Type B pancreatic cell (in vitro differentiated cells): Measurements from ENCODE around the gene PNPLA7. TPM values are rescaled to one million over a fixed set of nuclear protein-coding genes. Genes with fewer than 3 reads are reported as not detected.

ENCODE experiments used
- DNase-seq: peaks from one replicate; pipeline ENCODE4 v3.0.0; 2021; ENCODE audit warnings: mixed read lengths; ENCODE audit not compliant: unreplicated experiment; ENCODE audit errors: extremely low spot score
- H3K27ac Mint-ChIP-seq: 2 replicates; pipeline ENCODE4 v1.8.0; 2021; ENCODE audit warnings: mild to moderate bottlenecking, mixed read lengths
- H3K27me3 Mint-ChIP-seq: 2 replicates; pipeline ENCODE4 v1.8.0; 2021; ENCODE audit warnings: mixed read lengths
- H3K36me3 Mint-ChIP-seq: 2 replicates; pipeline ENCODE4 v1.8.0; 2021; ENCODE audit warnings: mixed read lengths
- H3K4me1 Mint-ChIP-seq: one replicate; pipeline ENCODE4 v1.8.0; 2021; ENCODE audit warnings: mixed read lengths; ENCODE audit not compliant: unreplicated experiment
- H3K4me3 Mint-ChIP-seq: 2 replicates; pipeline ENCODE4 v1.8.0; 2021; ENCODE audit warnings: mild to moderate bottlenecking, mixed read lengths
- H3K9me3 Mint-ChIP-seq: 2 replicates; pipeline ENCODE4 v1.8.0; 2021; ENCODE audit warnings: mixed read lengths
- total RNA-seq: library from RNA; stranded (reverse); gene quantifications from 2 replicates; pipeline ENCODE4 v1.2.1, GENCODE V29; 2021; ENCODE audit warnings: low replicate concordance
- TF ChIP-seq, protein P1 (sequence below): fragments of 200-600 bp; sonication (generic); conservative IDR thresholded peaks from 2 replicates; pipeline ENCODE4 v1.5.0; 2021; ENCODE audit warnings: antibody characterized with exemption, mild to moderate bottlenecking

Gene PNPLA7
- total RNA-seq, 1 donor from 2014 or later, result 3.1 TPM

GRCh38 chr9:137438591-137439157, 111.5 kb downstream of the PNPLA7 start:
- H3K27me3 Mint-ChIP-seq, result peaks cover 6% of the 10 kb centered on the region
- no peaks in the 10 kb centered on the region for H3K9me3 Mint-ChIP-seq
- DNase-seq, result no peak
- H3K4me1 Mint-ChIP-seq, result peaks cover 4% of the 10 kb centered on the region
- no peak overlapping the region for H3K4me3 Mint-ChIP-seq
- H3K27ac Mint-ChIP-seq, result no peak overlapping the region
- TF ChIP-seq, protein P1, sequence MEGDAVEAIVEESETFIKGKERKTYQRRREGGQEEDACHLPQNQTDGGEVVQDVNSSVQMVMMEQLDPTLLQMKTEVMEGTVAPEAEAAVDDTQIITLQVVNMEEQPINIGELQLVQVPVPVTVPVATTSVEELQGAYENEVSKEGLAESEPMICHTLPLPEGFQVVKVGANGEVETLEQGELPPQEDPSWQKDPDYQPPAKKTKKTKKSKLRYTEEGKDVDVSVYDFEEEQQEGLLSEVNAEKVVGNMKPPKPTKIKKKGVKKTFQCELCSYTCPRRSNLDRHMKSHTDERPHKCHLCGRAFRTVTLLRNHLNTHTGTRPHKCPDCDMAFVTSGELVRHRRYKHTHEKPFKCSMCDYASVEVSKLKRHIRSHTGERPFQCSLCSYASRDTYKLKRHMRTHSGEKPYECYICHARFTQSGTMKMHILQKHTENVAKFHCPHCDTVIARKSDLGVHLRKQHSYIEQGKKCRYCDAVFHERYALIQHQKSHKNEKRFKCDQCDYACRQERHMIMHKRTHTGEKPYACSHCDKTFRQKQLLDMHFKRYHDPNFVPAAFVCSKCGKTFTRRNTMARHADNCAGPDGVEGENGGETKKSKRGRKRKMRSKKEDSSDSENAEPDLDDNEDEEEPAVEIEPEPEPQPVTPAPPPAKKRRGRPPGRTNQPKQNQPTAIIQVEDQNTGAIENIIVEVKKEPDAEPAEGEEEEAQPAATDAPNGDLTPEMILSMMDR, result no peak
- H3K36me3 Mint-ChIP-seq, result no peaks in the 10 kb centered on the region

DNA sequence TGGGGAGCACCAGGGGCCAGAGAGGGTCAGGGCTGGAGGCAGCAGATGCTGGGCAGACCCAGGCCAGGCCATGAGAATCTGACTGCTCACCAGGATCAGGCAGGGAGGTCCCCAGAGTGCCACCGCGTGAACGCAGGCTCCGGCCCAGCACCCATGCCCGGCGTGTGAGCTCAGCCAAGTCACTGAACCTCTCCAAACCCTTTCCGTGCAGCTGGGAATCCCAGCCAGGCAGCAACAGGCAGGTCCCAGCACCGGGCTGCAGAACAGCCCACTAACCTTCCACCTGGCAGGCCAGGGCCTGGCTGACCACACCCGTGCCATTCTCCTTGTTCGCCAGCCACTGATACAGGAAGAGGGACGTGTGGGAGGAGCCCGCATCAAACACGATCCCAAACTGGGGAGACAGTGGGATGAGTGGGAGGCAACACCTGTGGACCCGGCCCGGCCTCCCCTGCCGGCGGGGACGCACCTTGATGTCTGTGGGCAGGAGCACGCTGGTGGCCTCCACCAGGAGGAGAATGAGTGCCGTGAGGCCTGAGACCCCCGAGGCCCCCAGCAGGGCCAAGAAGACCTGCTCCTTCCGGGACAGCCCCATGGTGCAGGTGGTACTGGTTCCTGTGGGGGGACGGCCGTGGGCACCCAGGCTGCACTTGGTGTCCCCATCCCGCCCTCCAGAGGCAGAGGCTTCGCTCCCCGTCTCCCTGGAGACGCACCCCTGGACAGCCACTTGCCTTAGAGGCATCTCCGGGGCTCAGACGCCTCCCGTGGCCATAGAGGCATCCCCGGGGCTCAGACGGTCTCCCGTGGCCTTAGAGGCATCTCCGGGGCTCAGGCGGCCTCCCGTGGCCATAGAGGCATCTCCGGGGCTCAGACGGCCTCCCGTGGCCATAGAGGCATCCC, 112.3 kb downstream of the PNPLA7 start:
- Mint-ChIP-seq H3K27ac (no peak overlapping the region), H3K4me1 (peaks cover 4% of the 10 kb centered on the region), H3K36me3 (no peaks in the 10 kb centered on the region), H3K9me3 (no peaks in the 10 kb centered on the region), H3K4me3 (no peak overlapping the region), H3K27me3 (peaks cover 6% of the 10 kb centered on the region)
- no peak for DNase-seq
- TF ChIP-seq, protein P1, result no peak

DNA sequence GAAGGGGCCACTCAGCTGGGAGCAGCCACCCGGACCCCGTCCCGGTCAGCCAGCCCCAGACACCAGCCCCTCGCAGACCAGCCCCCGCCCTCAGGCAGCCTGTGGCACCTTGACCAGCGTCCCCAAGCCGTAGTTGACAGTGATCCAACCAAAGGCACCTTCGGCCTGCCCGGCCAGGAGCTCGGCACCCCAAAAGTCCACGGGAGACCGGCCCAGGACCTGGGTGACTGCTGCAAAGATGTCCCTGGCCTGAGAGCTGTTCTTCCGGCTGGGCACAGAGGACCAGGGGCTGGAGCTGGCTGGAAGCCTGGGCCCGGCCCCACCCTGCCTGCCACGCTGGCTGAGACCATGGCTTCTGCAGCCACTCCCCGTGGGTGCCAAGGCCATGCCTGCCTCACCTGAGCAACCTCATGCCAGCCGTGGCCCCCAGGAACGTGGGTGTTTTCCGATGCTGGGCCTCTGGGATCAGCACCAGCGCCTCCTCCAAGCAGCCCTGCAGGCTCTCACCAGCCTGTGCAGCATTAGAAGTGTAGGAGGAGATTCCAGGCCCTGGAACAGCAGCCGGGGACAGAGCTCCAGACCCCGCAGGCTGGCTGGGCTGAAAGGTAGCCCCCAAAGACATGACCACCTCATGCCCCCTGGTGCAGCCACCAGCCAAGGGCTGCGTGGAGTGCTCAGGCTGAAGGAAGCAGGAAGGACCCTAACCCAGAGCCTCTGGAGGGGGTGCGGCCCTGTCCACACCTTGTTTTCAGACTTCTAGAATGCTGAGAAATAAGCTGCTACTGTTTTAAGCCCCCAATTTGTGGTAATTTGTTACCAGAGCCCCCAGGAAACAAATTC, 113.2 kb downstream of the PNPLA7 start:
- Mint-ChIP-seq H3K27ac (no peak overlapping the region), H3K36me3 (no peaks in the 10 kb centered on the region), H3K4me1 (peaks cover 3% of the 10 kb centered on the region), H3K27me3 (peaks cover 2% of the 10 kb centered on the region), H3K4me3 (no peak overlapping the region), H3K9me3 (no peaks in the 10 kb centered on the region)
- no peak for DNase-seq
- TF ChIP-seq, protein P1, result no peak

DNA sequence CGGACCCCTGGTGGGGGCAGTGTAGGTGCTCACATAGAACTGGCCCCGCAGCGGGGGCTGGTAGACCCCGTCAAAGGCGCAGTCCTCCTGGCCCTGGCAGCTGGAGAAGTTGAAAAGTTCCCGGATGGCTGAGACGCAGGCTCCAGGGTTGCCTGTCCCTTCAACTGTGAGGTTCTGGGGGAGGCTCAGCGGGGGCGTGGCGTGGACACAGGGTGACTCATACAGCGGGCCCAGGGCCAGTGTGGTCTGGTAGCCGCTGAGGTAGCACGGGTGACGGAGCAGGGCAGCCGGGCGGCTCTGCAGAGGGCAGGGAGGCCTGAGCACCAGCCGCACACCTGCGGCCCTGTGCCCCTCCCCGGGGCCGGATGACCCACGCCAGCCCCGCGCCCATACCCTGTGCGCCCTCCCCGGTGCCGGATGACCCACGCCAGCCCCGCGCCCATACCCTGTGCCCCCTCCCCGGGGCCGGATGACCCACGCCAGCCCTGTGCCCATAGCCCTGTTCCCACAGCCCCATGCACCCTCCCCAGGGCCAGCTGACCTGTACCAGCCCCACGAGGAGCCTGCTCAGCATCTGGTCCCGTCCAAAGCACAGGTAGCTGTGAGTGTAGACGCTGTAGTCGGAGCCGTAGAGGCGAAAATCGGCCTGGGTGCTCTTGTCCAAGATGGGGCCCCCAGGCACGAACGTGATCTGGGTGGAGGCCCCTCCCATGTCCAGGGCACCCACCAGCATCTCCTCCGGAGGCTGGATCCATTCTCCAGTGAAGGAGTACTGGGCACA, 114.0 kb downstream of the PNPLA7 start:
- Mint-ChIP-seq H3K27me3 (no peaks in the 10 kb centered on the region), H3K9me3 (no peaks in the 10 kb centered on the region), H3K4me1 (no peaks in the 10 kb centered on the region), H3K36me3 (no peaks in the 10 kb centered on the region), H3K4me3 (no peak overlapping the region), H3K27ac (no peak overlapping the region)
- DNase-seq, result no peak
- TF ChIP-seq, protein P1, result no peak

DNA sequence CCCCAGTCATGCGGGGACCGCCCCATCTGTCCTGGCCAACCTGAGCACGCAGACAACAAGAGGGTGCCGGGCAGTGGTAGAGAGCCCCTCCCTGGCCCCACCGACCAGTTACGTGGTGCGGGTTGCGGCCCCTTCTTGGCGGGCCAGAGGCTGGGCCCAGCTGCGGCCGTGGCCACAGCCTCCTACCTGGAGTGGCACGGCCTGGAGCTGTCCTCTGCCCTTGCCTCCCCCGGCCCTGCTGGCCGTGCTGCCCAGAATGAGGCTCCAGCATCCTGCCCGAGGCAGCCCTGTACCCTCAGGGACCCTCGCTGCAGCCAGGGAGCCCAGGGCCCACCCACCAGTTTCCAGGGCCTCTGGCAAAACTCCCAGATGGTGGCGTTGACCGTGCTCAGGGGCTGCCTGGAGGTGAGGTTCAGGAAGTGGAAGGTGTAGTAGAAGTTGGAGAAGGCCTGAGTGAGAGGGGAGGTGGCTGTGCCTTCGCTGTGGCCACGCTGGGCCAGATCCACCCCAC, 114.8 kb downstream of the PNPLA7 start:
- H3K4me3 Mint-ChIP-seq, result no peak overlapping the region
- H3K27ac Mint-ChIP-seq, result no peak overlapping the region
- no peaks in the 10 kb centered on the region for H3K4me1 Mint-ChIP-seq
- no peak for DNase-seq
- H3K9me3 Mint-ChIP-seq, result no peaks in the 10 kb centered on the region
- no peaks in the 10 kb centered on the region for H3K27me3 Mint-ChIP-seq
- TF ChIP-seq, protein P1, result no peak
- H3K36me3 Mint-ChIP-seq, result no peaks in the 10 kb centered on the region
